ENCODE results near the gene DCLRE1C.
"Not testable (repeated sequence)": the region's sequence is repeated elsewhere in the genome, so short reads cannot be mapped to it uniquely, and the experiment has no call there.

The DCLRE1C gene

GRCh38 chr10:14975672-14976273, 21.9 kb upstream of the DCLRE1C start:
- TF ChIP-seq, protein P1, sequence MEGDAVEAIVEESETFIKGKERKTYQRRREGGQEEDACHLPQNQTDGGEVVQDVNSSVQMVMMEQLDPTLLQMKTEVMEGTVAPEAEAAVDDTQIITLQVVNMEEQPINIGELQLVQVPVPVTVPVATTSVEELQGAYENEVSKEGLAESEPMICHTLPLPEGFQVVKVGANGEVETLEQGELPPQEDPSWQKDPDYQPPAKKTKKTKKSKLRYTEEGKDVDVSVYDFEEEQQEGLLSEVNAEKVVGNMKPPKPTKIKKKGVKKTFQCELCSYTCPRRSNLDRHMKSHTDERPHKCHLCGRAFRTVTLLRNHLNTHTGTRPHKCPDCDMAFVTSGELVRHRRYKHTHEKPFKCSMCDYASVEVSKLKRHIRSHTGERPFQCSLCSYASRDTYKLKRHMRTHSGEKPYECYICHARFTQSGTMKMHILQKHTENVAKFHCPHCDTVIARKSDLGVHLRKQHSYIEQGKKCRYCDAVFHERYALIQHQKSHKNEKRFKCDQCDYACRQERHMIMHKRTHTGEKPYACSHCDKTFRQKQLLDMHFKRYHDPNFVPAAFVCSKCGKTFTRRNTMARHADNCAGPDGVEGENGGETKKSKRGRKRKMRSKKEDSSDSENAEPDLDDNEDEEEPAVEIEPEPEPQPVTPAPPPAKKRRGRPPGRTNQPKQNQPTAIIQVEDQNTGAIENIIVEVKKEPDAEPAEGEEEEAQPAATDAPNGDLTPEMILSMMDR (IDR thresholded peaks at IDR 0.05; ENCODE audit: low read depth, low read length, missing control alignments): peak; percentile 32
- no peak overlapping the region for H3K4me3 ChIP-seq (replicated peaks; ENCODE audit: low read depth, low read length)
- DNase-seq (ENCODE audit: extremely low read depth, low read depth): no peak

DNA sequence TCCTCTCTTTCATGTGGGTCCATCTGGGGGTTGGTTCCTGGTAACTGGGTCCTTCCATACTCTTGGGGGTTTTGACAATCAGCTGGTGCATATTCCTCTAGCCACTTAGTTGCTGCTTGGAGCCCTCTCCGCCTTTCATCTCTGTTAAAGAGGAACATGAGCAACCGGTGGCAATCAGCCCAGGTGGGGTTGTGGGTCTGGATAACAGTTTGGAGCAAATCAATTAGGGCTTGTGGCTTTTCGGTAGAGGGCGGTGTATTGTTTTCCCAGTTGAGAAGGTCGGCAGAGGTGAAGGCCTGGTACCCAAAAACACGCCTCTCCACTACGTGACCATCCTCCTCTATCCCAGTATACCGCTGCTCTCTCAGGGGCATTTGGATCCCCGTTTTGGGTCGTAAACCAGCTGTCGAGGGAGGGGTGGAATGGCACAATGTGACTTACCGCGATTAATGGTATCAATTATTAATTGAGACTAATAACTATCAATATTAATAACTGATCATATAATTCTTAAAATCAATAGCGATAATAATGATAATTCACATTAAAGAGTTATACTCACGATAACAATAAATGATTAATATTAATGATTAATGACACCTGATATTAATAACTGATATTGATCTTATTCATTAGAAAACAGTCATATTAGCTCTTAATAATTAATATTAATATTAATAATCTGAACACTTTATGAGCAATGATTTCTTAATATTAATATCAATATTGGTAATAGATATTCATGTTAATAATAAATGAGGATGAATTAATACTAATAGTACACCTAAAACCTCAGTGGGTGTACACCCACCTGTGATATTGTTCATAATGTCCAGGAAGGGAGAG, 20.5 kb upstream of the DCLRE1C start:
- not testable (repeated sequence) for DNase-seq (ENCODE audit: extremely low read depth, low read depth); H3K4me3 ChIP-seq (replicated peaks; ENCODE audit: low read depth, low read length)

DNA sequence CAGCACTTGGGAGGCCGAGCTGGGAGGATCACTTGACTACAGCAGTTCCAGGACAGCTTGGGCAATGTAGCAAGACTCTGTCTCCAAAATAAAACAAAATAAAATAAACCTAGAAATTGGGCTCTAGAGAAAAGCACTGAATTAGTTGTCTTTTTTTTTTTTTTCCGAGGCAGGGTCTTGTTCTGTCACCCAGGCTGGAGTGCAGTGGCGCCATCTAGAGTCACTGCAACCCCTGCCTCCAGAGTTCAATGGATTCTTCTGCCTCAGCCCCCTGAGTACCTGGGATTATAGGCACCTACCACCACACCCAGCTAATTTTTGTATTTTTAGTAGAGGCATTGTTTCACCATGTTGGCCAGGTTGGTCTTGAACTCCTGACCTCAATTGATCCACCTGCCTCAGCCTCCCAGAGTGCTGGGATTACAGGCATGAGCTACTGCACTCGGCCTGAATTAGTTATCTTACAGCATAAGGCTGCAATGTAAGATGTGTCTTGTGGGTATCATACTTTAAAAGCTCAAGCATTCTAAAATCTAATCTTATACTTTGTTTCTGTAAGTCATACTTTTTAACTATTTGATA, 18.1 kb upstream of the DCLRE1C start:
- DNase-seq (ENCODE audit: extremely low read depth, low read depth): no peak
- TF ChIP-seq, protein P1 (IDR thresholded peaks at IDR 0.05; ENCODE audit: low read depth, low read length, missing control alignments): peak; percentile 66
- no peak overlapping the region for H3K4me3 ChIP-seq (replicated peaks; ENCODE audit: low read depth, low read length)

- no peak overlapping the region for H3K4me3 ChIP-seq (replicated peaks; ENCODE audit: low read depth, low read length)
- no peak for DNase-seq (ENCODE audit: extremely low read depth, low read depth)
- TF ChIP-seq, protein P1 (IDR thresholded peaks at IDR 0.05; ENCODE audit: low read depth, low read length, missing control alignments): no peak
Measured at GRCh38 chr10:14967897-14968296, 14.0 kb upstream of the DCLRE1C start.

- peak; percentile 84 for DNase-seq (ENCODE audit: extremely low read depth, low read depth)
- peak within 1 kb of the TSS; percentile 84 for H3K4me3 ChIP-seq (replicated peaks; ENCODE audit: low read depth, low read length)
- TF ChIP-seq, protein P1 (IDR thresholded peaks at IDR 0.05; ENCODE audit: low read depth, low read length, missing control alignments): no peak
Measured at GRCh38 chr10:14959221-14960057, 5.5 kb upstream of the DCLRE1C start, which contains the start of gene MEIG1. Gene MEIG1 (plus strand): TSS chr10:14959388. CDS start chr10:14966469, 7,081 bp downstream.

- H3K4me3 ChIP-seq (replicated peaks; ENCODE audit: low read depth, low read length): peak overlapping the region; percentile 84
- DNase-seq (ENCODE audit: extremely low read depth, low read depth): no peak
- TF ChIP-seq, protein P1 (IDR thresholded peaks at IDR 0.05; ENCODE audit: low read depth, low read length, missing control alignments): no peak
Measured at GRCh38 chr10:14958872-14959220, 5.0 kb upstream of the DCLRE1C start.
